Thyroid gland (tissue), 4 donors: ENCODE measurements around the gene TNRC18.

ENCODE experiments used
- CTCF ChIP-seq, 6 experiments: fragments of 200-600 bp in 3 of 6; fragments of 450-650 bp in 3 of 6; sonication (generic) in 3 of 6; IDR thresholded peaks; one replicate each; pipeline ENCODE4 v1.5.1; 2016 to 2019; ENCODE audit warnings: antibody characterized with exemption in 6 of 6, mild to moderate bottlenecking in 2 of 6, inconsistent platforms in 1 of 6, moderate library complexity in 1 of 6
- POLR2A ChIP-seq, 2 donors: fragments of 450-650 bp; IDR thresholded peaks; one replicate each; pipeline ENCODE4 v1.6.1; 2017; ENCODE audit warnings: antibody characterized with exemption in 2 of 2, mild to moderate bottlenecking in 2 of 2, moderate library complexity in 1 of 2

- no peak for TF ChIP-seq CTCF (IDR thresholded peaks at IDR 0.05)
- no peak for TF ChIP-seq POLR2A (IDR thresholded peaks at IDR 0.05)
These were observed 35.4 kb upstream of the TNRC18 start for GRCh38 chr7:5458921-5459480.
